HCT116 (cell line): ENCODE results near the gene CDH22.

Experiments used
- ATF3 ChIP-seq: IDR thresholded peaks from 2 replicates; pipeline ENCODE4 v1.6.1; 2012
- CTCF ChIP-seq, 3 experiments: fragments of 200-600 bp in 1 of 3; sonication (generic) in 1 of 3; IDR thresholded peaks in 2 of 3; conservative IDR thresholded peaks in 1 of 3; 2 replicates each; pipeline ENCODE4 v1.5.1; 2012 to 2017; ENCODE audit warnings: low read depth in 2 of 3, low read length in 2 of 3, antibody characterized with exemption in 1 of 3, borderline replicate concordance in 1 of 3, control low read depth in 1 of 3, mild to moderate bottlenecking in 1 of 3, mixed read lengths in 1 of 3, mixed run types in 1 of 3, moderate library complexity in 1 of 3; ENCODE audit not compliant: insufficient read depth in 1 of 3
- ELF1 ChIP-seq: IDR thresholded peaks from 2 replicates; pipeline ENCODE4 v1.6.1; 2012; ENCODE audit warnings: low read depth, borderline replicate concordance
- EZH2 ChIP-seq: fragments of 200-600 bp; sonication (generic); IDR thresholded peaks from 2 replicates; pipeline ENCODE4 v1.6.1; 2017; ENCODE audit warnings: antibody characterized with exemption, mixed run types
- FOSL1 ChIP-seq: IDR thresholded peaks from 2 replicates; pipeline ENCODE4 v1.6.1; 2012; ENCODE audit warnings: low read depth
- MAX ChIP-seq: IDR thresholded peaks from 2 replicates; pipeline ENCODE4 v1.6.1; 2012
- POLR2A ChIP-seq: IDR thresholded peaks from 2 replicates; pipeline ENCODE4 v1.7.0; 2011; ENCODE audit warnings: borderline replicate concordance; ENCODE audit not compliant: insufficient read depth, insufficient read length; ENCODE audit errors: extremely low read depth
- POLR2AphosphoS5 ChIP-seq: IDR thresholded peaks from 2 replicates; pipeline ENCODE4 v1.6.1; 2011; ENCODE audit warnings: mild to moderate bottlenecking, low read depth, low read length, moderate library complexity
- REST ChIP-seq: IDR thresholded peaks from 2 replicates; pipeline ENCODE4 v1.6.1; 2012; ENCODE audit warnings: low read depth
- SIN3A ChIP-seq: IDR thresholded peaks from 2 replicates; pipeline ENCODE4 v1.6.1; 2012; ENCODE audit warnings: low read depth
- TCF7L2 ChIP-seq: IDR thresholded peaks from 2 replicates; pipeline ENCODE4 v1.7.0; 2011; ENCODE audit warnings: borderline replicate concordance, inconsistent platforms; ENCODE audit not compliant: insufficient read depth, insufficient read length; ENCODE audit errors: extremely low read depth
- YY1 ChIP-seq: IDR thresholded peaks from 2 replicates; pipeline ENCODE4 v1.6.1; 2011; ENCODE audit warnings: low read length, low read depth, moderate library complexity, mild to moderate bottlenecking; ENCODE audit not compliant: insufficient replicate concordance; ENCODE audit errors: extremely low read depth
- ZFX ChIP-seq: fragments of 450-650 bp; IDR thresholded peaks from 2 replicates; pipeline ENCODE4 v1.6.1; 2017
- ZNF274 ChIP-seq: fragments of 200-500 bp; sonication (Bioruptor generic); IDR thresholded peaks from 2 replicates; pipeline ENCODE4 v1.6.1; 2014; ENCODE audit warnings: mild to moderate bottlenecking, low read depth, low read length, inconsistent platforms

GRCh38 chr20:46227272-46227767 is 81.0 kb downstream of the CDH22 start:
- no peak for TF ChIP-seq EZH2
- no peak for TF ChIP-seq POLR2A
- no peak for TF ChIP-seq CTCF (IDR thresholded peaks at IDR 0.05 in 2 of 3, conservative IDR thresholded peaks at IDR 0.05 in 1 of 3; ENCODE audit: borderline replicate concordance in 1 of 3, insufficient read depth in 1 of 3, low read depth in 2 of 3, low read length in 2 of 3)
- TF ChIP-seq MAX = no peak
- no peak for TF ChIP-seq ZFX
- TF ChIP-seq TCF7L2 = no peak
- TF ChIP-seq REST = no peak
- TF ChIP-seq ELF1 = no peak
- TF ChIP-seq POLR2AphosphoS5 = no peak
- no peak for TF ChIP-seq YY1
- TF ChIP-seq ZNF274 = no peak
- TF ChIP-seq ATF3 = no peak
- TF ChIP-seq SIN3A = no peak
- TF ChIP-seq FOSL1 = no peak
